ENCODE results near the gene PGBD5. TPM values are rescaled to one million over a fixed set of nuclear protein-coding genes. Genes with fewer than 3 reads are reported as not detected.

PGBD5 gene
- total and polyA plus RNA-seq, 2 of the 13 experiments (the other 11 are each of a cell fraction or from before 2014, with no cell fraction given) = 0.04 to 0.13 TPM

DNA sequence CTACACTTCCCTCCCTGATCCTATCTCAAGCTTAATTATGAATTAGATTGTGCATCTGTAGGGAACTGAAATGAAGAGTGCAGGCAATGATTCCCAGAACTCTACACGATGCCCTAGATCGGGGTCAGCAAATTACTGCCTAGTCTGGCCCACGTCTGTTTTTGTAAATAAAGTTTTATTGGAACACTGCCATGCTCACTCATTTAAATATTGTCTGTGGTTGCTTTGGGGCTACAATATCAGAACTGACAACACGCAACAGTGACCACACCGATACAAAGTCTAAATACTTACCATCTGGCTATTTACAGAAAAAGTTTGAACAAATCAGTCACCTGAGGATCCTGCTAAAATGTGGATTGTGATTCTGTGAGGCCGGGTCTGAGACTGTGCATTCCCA, 74.1 kb downstream of the PGBD5 start:
- H3K79me2 ChIP-seq (ENCODE audit: insufficient read depth, low read length) = no peaks in the 10 kb centered on the region
- intact Hi-C loops (cut with micrococcal nuclease; ENCODE audit: unreplicated experiment) = no loop called here
- H3K27me3 ChIP-seq (ENCODE audit: control insufficient read depth in 1 of 2, insufficient read depth in 2 of 2, low read length in 2 of 2) = peaks cover 0 to 16% of the 10 kb centered on the region in 2 experiments; a peak in 2 of 5 replicates
- ATAC-seq (no peak), FAIRE-seq (no peak), DNase-seq (ENCODE audit: low spot score) (no peak)
- WGBS (ENCODE audit: low lambda C conversion rate) = 15% methylated on average over 6 of the region's 6 CpGs
- no peak overlapping the region for H3K9ac ChIP-seq (ENCODE audit: insufficient read depth, low read depth, low read length)
- H3K4me3 ChIP-seq (replicated peaks in 1 of 3; ENCODE audit: insufficient read depth in 1 of 3, low read depth in 2 of 3, low read length in 3 of 3) = no peak overlapping the region
- POLR2A ChIA-PET = no interaction called here
- in situ Hi-C loops (cut with HindIII; ENCODE audit: extremely low pct_ligation_motif_present, low pct_unique_long_range_greater_than_20kb) = no loop called here
- no peak overlapping the region for H3K4me2 ChIP-seq (ENCODE audit: low read depth, low read length)
- CTCF ChIA-PET (ENCODE audit: low intra/inter-chr PET ratio, low total read pairs) = no interaction called here
- no peak overlapping the region for H2AFZ ChIP-seq (ENCODE audit: low read length)
- no peaks in the 10 kb centered on the region for H4K20me1 ChIP-seq (ENCODE audit: insufficient read depth, low read length)
- no peak overlapping the region for H3K27ac ChIP-seq (ENCODE audit: extremely low read length, insufficient read depth, low read length)
- H3K9me3 ChIP-seq (ENCODE audit: low read length) = no peaks in the 10 kb centered on the region
- TF ChIP-seq HOXA3 (CRISPR knock-in tag; IDR thresholded peaks at IDR 0.05) (no peak), ZNF33A (CRISPR knock-in tag; IDR thresholded peaks at IDR 0.05; ENCODE audit: borderline replicate concordance) (no peak)
- TF ChIP-seq, protein P1, sequence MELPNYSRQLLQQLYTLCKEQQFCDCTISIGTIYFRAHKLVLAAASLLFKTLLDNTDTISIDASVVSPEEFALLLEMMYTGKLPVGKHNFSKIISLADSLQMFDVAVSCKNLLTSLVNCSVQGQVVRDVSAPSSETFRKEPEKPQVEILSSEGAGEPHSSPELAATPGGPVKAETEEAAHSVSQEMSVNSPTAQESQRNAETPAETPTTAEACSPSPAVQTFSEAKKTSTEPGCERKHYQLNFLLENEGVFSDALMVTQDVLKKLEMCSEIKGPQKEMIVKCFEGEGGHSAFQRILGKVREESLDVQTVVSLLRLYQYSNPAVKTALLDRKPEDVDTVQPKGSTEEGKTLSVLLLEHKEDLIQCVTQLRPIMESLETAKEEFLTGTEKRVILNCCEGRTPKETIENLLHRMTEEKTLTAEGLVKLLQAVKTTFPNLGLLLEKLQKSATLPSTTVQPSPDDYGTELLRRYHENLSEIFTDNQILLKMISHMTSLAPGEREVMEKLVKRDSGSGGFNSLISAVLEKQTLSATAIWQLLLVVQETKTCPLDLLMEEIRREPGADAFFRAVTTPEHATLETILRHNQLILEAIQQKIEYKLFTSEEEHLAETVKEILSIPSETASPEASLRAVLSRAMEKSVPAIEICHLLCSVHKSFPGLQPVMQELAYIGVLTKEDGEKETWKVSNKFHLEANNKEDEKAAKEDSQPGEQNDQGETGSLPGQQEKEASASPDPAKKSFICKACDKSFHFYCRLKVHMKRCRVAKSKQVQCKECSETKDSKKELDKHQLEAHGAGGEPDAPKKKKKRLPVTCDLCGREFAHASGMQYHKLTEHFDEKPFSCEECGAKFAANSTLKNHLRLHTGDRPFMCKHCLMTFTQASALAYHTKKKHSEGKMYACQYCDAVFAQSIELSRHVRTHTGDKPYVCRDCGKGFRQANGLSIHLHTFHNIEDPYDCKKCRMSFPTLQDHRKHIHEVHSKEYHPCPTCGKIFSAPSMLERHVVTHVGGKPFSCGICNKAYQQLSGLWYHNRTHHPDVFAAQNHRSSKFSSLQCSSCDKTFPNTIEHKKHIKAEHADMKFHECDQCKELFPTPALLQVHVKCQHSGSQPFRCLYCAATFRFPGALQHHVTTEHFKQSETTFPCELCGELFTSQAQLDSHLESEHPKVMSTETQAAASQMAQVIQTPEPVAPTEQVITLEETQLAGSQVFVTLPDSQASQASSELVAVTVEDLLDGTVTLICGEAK (IDR thresholded peaks at IDR 0.05) = 0 out of 2 replicates have a peak, but pooled peaks have one; percentile 16
- TF ChIP-seq, protein P1 (CRISPR knock-in tag; IDR thresholded peaks at IDR 0.05) = peak; percentile 83
- no peaks in the 10 kb centered on the region for H3K4me1 ChIP-seq (ENCODE audit: insufficient read depth, low read length)
- no TSS peak for BruUV-seq (replicated peaks)
- H3K36me3 ChIP-seq (replicated peaks in 1 of 2; ENCODE audit: control insufficient read depth in 1 of 2, insufficient read depth in 2 of 2, low read length in 2 of 2) = no peaks in the 10 kb centered on the region
